BLaER1 treated with 17β-estradiol and CSF1 and Interleukin-3, amounts not matched to agents 10 nM and 100 nM (cell line): ENCODE measurements around the gene WWTR1.

Source experiments
- H3K27ac ChIP-seq, 11 experiments: shearing (Covaris generic); formaldehyde crosslinking; 2 replicates each; pipeline ENCODE4 v1.8.1; 2022
- H3K27me3 ChIP-seq, 11 experiments: shearing (Covaris generic); formaldehyde crosslinking; 2 replicates each; pipeline ENCODE4 v1.8.1; 2022
- H3K36me3 ChIP-seq, 11 experiments: shearing (Covaris generic); formaldehyde crosslinking; 2 replicates each; pipeline ENCODE4 v1.8.1; 2022
- H3K4me1 ChIP-seq, 10 experiments: shearing (Covaris generic); formaldehyde crosslinking; 2 replicates each; pipeline ENCODE4 v1.8.1; 2022
- H3K4me2 ChIP-seq, 11 experiments: shearing (Covaris generic); formaldehyde crosslinking; 2 replicates each; pipeline ENCODE4 v1.8.1; 2022
- H3K4me3 ChIP-seq, 10 experiments: shearing (Covaris generic); formaldehyde crosslinking; 2 replicates each; pipeline ENCODE4 v1.8.1; 2022
- H3K9ac ChIP-seq, 11 experiments: shearing (Covaris generic); formaldehyde crosslinking; 2 replicates each; pipeline ENCODE4 v1.8.1; 2022
- H3K9me3 ChIP-seq, 11 experiments: shearing (Covaris generic); formaldehyde crosslinking; replicated peaks in 1 of 11; 2 replicates each; pipeline ENCODE4 v1.8.1; 2022
- H4K20me1 ChIP-seq, 11 experiments: shearing (Covaris generic); formaldehyde crosslinking; 2 replicates each; pipeline ENCODE4 v1.8.1; 2022
- Cebpa-rat ChIP-seq, 11 experiments: shearing (Covaris generic); IDR thresholded peaks; 2 replicates each; pipeline ENCODE4 v1.8.1; 2022

WWTR1 gene

DNA sequence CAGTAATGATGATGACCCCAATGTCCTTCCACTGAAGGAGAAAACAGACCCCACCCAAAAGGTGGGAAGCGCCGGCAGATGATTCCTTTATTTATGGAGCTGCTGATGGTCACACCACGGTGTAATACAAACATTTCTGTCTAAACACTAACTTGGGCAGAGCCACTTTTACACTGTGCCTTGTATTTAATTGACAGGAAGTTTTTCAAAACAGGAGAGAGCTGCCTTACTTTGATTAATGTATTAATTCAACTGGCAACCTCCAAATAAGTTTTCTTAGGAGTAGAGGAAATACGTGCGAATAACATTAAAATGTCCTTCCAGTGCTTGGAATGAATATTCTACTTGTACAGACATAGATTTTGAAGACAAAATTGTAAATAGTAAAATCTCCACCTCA, 70.4 kb downstream of the WWTR1 start:
- Histone ChIP-seq H3K4me1 (peaks cover 0 to 55% (median 35%) of the 10 kb centered on the region in 10 experiments; a peak in 17 of 20 replicates), H3K4me2 (peak overlapping the region in 2 of 11 experiments; percentile 17 to 83; a peak in 1 of 22 replicates), H3K27ac (peak overlapping the region in 2 of 11 experiments; percentile 6 to 43; a peak in 3 of 22 replicates)

GRCh38 chr3:149586871-149587270, 71.0 kb downstream of the WWTR1 start:
- H3K9me3 ChIP-seq, result no peaks in the 10 kb centered on the region
- H3K4me3 ChIP-seq, result no peak overlapping the region
- no peak overlapping the region for H3K9ac ChIP-seq
- TF ChIP-seq Cebpa-rat (IDR thresholded peaks at IDR 0.05), result no peak
- peak overlapping the region in 1 of 11 experiments; percentile 17; a peak in 1 of 22 replicates for H3K4me2 ChIP-seq
- peaks cover 0 to 54% (median 0%) of the 10 kb centered on the region in 11 experiments; a peak in 4 of 22 replicates for H3K27me3 ChIP-seq
- H3K4me1 ChIP-seq, result peaks cover 2 to 55% (median 37%) of the 10 kb centered on the region in 10 experiments
- no peaks in the 10 kb centered on the region for H4K20me1 ChIP-seq
- no peaks in the 10 kb centered on the region for H3K36me3 ChIP-seq
- peak overlapping the region in 2 of 11 experiments; percentile 6 to 9; a peak in 1 of 22 replicates for H3K27ac ChIP-seq

More for the DNA sequence above, 70.4 kb downstream of the WWTR1 start:
- Histone ChIP-seq H3K4me3 (no peak overlapping the region), H4K20me1 (no peaks in the 10 kb centered on the region), H3K9ac (no peak overlapping the region), H3K36me3 (no peaks in the 10 kb centered on the region), H3K27me3 (peaks cover 0 to 59% (median 0%) of the 10 kb centered on the region in 11 experiments; a peak in 4 of 22 replicates), H3K9me3 (no peaks in the 10 kb centered on the region)
- TF ChIP-seq Cebpa-rat (IDR thresholded peaks at IDR 0.05), result no peak

DNA sequence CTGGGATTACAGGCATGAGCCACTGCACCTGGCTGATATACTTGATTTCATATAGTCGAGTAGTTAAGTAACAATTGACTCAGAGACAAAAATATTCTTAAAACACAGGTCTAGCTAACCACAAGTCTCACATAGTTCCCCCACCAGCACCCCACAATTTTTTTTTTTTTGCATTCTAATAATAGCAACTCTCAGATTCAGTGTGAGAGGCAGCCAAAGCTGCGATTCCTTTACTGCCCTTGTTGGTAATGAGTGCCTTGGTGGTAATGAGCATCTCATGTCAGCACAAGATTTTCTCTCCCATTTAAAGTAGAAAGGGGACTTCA, 72.5 kb downstream of the WWTR1 start:
- Histone ChIP-seq H4K20me1 (no peaks in the 10 kb centered on the region), H3K36me3 (no peaks in the 10 kb centered on the region), H3K27me3 (peaks cover 0 to 56% (median 0%) of the 10 kb centered on the region in 11 experiments; a peak in 4 of 22 replicates), H3K4me2 (peak overlapping the region in 8 of 11 experiments; percentile 6 to 46 (median 26); a peak in 9 of 22 replicates), H3K4me1 (peaks cover 17 to 62% (median 45%) of the 10 kb centered on the region in 10 experiments), H3K9ac (no peak overlapping the region), H3K9me3 (no peaks in the 10 kb centered on the region), H3K27ac (no peak overlapping the region), H3K4me3 (no peak overlapping the region)
- TF ChIP-seq Cebpa-rat (IDR thresholded peaks at IDR 0.05), result no peak

DNA sequence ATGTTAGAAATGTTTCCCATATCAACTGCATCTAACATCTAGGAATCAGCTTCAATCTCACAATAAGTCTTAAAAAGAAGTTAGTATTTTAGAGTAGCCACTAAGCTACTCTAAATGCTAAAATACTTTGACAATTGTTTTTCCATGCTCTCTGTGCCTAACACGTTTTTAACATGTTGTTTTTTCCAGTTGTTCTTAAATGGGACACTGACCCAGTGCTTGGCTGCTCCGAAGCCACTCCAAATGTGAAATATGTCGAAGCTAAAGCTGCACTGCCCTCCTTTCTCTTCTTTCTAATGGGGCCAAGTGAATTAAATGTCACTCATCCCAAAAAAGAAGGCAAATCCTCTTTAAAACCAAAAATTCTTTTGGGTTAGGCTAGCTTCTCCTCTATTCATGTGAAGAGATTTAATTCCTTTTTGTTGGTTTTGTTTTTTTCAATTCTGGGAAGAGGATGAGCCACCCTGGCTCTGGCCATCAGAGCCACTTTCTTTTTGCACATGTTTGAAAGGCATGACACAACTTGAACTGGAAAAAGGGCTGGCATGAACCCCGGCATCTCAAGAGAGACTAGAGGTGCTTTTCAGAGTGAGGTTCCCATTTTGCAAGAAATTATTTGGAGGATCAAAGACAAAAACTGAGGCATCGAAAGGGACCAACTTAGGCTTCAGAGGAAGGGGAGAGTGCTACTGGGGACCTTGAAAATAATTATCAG, 73.7 kb downstream of the WWTR1 start:
- Histone ChIP-seq H3K36me3 (no peaks in the 10 kb centered on the region), H3K4me2 (no peak overlapping the region)

GRCh38 chr3:149582395-149582794, 75.4 kb downstream of the WWTR1 start:
- H3K36me3 ChIP-seq, result no peaks in the 10 kb centered on the region
- H4K20me1 ChIP-seq, result no peaks in the 10 kb centered on the region
- peak overlapping the region in 1 of 11 experiments; percentile 71; a peak in 1 of 22 replicates for H3K4me2 ChIP-seq
- no peak overlapping the region; a peak in 1 of 22 replicates for H3K27ac ChIP-seq
- no peak for TF ChIP-seq Cebpa-rat (IDR thresholded peaks at IDR 0.05)
- no peak overlapping the region for H3K9ac ChIP-seq
- peaks cover 0 to 69% (median 0%) of the 10 kb centered on the region in 11 experiments; a peak in 4 of 22 replicates for H3K27me3 ChIP-seq
- no peaks in the 10 kb centered on the region for H3K9me3 ChIP-seq
- peaks cover 28 to 59% (median 35%) of the 10 kb centered on the region in 10 experiments for H3K4me1 ChIP-seq
- no peak overlapping the region for H3K4me3 ChIP-seq

More for the DNA sequence above, 73.7 kb downstream of the WWTR1 start:
- Histone ChIP-seq H3K4me1 (peaks cover 28 to 62% (median 45%) of the 10 kb centered on the region in 10 experiments), H4K20me1 (no peaks in the 10 kb centered on the region), H3K9me3 (no peaks in the 10 kb centered on the region), H3K27me3 (peaks cover 0 to 69% (median 0%) of the 10 kb centered on the region in 11 experiments; a peak in 4 of 22 replicates), H3K27ac (no peak overlapping the region), H3K4me3 (no peak overlapping the region), H3K9ac (no peak overlapping the region)
- TF ChIP-seq Cebpa-rat (IDR thresholded peaks at IDR 0.05), result no peak

- Histone ChIP-seq H3K4me3 (no peak overlapping the region), H3K4me1 (peaks cover 28 to 60% (median 37%) of the 10 kb centered on the region in 10 experiments), H4K20me1 (no peaks in the 10 kb centered on the region), H3K9ac (peak overlapping the region in 1 of 11 experiments; percentile 44; a peak in 1 of 22 replicates), H3K27me3 (peaks cover 0 to 64% (median 0%) of the 10 kb centered on the region in 11 experiments; a peak in 4 of 22 replicates), H3K36me3 (no peaks in the 10 kb centered on the region), H3K4me2 (peak overlapping the region; percentile 35 to 76 (median 65)), H3K9me3 (no peaks in the 10 kb centered on the region), H3K27ac (peak overlapping the region in 3 of 11 experiments; percentile 2 to 47 (median 11); a peak in 3 of 22 replicates)
- no peak for TF ChIP-seq Cebpa-rat (IDR thresholded peaks at IDR 0.05)
These were observed 76.0 kb downstream of the WWTR1 start for GRCh38 chr3:149581681-149582370.

GRCh38 chr3:149581248-149581647, 76.6 kb downstream of the WWTR1 start:
- TF ChIP-seq Cebpa-rat (IDR thresholded peaks at IDR 0.05), result no peak
- H3K27ac ChIP-seq, result peak overlapping the region in 3 of 11 experiments; percentile 2 to 47 (median 11); a peak in 2 of 22 replicates
- H3K4me3 ChIP-seq, result no peak overlapping the region
- no peaks in the 10 kb centered on the region for H3K36me3 ChIP-seq
- H3K27me3 ChIP-seq, result peaks cover 0 to 60% (median 0%) of the 10 kb centered on the region in 11 experiments; a peak in 4 of 22 replicates
- peak overlapping the region; percentile 35 to 76 (median 65); a peak in 21 of 22 replicates for H3K4me2 ChIP-seq
- H3K9me3 ChIP-seq, result no peaks in the 10 kb centered on the region
- H4K20me1 ChIP-seq, result no peaks in the 10 kb centered on the region
- H3K4me1 ChIP-seq, result peaks cover 30 to 62% (median 42%) of the 10 kb centered on the region in 10 experiments
- peak overlapping the region in 1 of 11 experiments; percentile 44; a peak in 1 of 22 replicates for H3K9ac ChIP-seq

GRCh38 chr3:149579838-149580542, 77.8 kb downstream of the WWTR1 start:
- Histone ChIP-seq H4K20me1 (no peaks in the 10 kb centered on the region), H3K4me2 (peak overlapping the region; percentile 28 to 76 (median 65); a peak in 21 of 22 replicates), H3K9me3 (no peaks in the 10 kb centered on the region), H3K27me3 (peaks cover 0 to 60% (median 0%) of the 10 kb centered on the region in 11 experiments; a peak in 4 of 22 replicates), H3K27ac (peak overlapping the region in 1 of 11 experiments; percentile 47; a peak in 1 of 22 replicates), H3K4me1 (peaks cover 43 to 69% (median 55%) of the 10 kb centered on the region in 10 experiments), H3K9ac (no peak overlapping the region), H3K36me3 (no peaks in the 10 kb centered on the region), H3K4me3 (no peak overlapping the region)
- no peak for TF ChIP-seq Cebpa-rat (IDR thresholded peaks at IDR 0.05)
